ENCODE results near the gene SLC41A3.
"Not testable (repeated sequence)": the region's sequence is repeated elsewhere in the genome, so short reads cannot be mapped to it uniquely, and the experiment has no call there.

The SLC41A3 gene

DNA sequence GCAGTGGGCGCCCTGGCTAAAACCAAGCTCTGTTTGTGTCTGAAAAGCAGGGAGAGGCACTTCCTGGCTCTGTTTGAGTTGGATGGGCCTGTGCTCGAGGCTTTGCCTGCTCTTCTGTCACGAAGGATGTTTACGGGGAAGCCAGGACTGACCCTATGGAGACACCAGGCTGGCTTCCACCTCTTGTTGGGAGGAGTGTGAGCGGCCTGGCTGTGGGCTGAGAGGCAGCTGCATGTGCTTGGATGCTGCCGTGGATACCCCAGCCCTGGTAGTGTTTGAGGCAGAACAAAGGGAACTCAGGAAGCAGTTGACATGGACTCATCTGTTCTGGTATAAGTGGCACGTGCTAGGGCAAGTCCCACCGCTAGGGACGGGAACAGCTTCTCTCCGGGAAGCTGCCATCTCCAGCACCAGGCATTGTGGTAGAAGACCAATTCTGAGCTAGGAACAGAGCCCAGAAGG is 17.6 kb upstream of the SLC41A3 start:
- Histone ChIP-seq H3K27ac (no peak overlapping the region), H3K4me1 (no peaks in the 10 kb centered on the region), H3K4me2 (no peak overlapping the region), H3K4me3 (no peak overlapping the region), H3K36me3 (no peaks in the 10 kb centered on the region), H3K27me3 (no peaks in the 10 kb centered on the region), H3K9ac (no peak overlapping the region), H3K9me3 (peaks cover 25% of the 10 kb centered on the region), H4K20me1 (no peaks in the 10 kb centered on the region)
- TF ChIP-seq Cebpa-rat (IDR thresholded peaks at IDR 0.05): no peak

DNA sequence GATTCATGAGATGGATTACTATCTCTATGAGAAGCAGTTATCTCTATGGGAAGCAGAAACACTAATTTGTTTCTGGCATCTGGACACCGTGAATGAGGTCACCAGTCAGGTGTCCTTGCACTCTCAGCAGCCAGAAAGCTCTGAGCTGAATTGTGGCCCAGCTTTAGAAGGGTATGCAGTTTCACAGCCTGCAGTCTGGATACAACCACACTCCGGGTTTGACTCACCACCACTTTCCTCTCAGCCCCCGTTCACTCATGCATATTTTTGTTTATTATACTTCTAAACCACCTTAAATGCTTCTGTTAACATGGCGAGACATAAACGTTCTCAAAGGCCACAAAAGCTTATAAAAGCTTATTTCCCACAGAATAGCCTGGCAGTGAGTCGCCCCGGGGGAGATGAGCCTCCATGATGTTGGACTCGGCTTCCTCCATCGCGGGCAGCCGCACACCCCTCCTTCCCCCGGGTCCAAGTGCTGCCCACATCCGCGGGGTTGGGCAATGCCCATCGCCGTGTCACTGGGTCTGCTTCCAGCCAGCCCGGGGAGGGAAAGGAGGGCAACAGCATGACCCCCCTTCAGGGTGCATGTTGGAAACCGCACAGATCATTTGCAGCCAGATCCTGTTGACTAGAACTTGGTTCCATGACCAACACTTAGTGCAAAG is 16.8 kb upstream of the SLC41A3 start:
- TF ChIP-seq Cebpa-rat (IDR thresholded peaks at IDR 0.05): no peak

GRCh38 chr3:126100269-126100633 is 16.3 kb upstream of the SLC41A3 start:
- Histone ChIP-seq H3K9ac (no peak overlapping the region), H3K36me3 (no peaks in the 10 kb centered on the region), H4K20me1 (no peaks in the 10 kb centered on the region), H3K4me3 (no peak overlapping the region), H3K27ac (no peak overlapping the region), H3K4me2 (no peak overlapping the region), H3K4me1 (no peaks in the 10 kb centered on the region), H3K9me3 (peaks cover 38% of the 10 kb centered on the region), H3K27me3 (no peaks in the 10 kb centered on the region)
- TF ChIP-seq Cebpa-rat (IDR thresholded peaks at IDR 0.05): no peak

More for the DNA sequence above, 16.8 kb upstream of the SLC41A3 start:
- Histone ChIP-seq H3K9ac (no peak overlapping the region), H3K27ac (no peak overlapping the region), H3K4me3 (no peak overlapping the region), H3K27me3 (no peaks in the 10 kb centered on the region), H3K36me3 (no peaks in the 10 kb centered on the region), H3K4me2 (no peak overlapping the region), H3K9me3 (peaks cover 33% of the 10 kb centered on the region), H3K4me1 (no peaks in the 10 kb centered on the region), H4K20me1 (no peaks in the 10 kb centered on the region)

DNA sequence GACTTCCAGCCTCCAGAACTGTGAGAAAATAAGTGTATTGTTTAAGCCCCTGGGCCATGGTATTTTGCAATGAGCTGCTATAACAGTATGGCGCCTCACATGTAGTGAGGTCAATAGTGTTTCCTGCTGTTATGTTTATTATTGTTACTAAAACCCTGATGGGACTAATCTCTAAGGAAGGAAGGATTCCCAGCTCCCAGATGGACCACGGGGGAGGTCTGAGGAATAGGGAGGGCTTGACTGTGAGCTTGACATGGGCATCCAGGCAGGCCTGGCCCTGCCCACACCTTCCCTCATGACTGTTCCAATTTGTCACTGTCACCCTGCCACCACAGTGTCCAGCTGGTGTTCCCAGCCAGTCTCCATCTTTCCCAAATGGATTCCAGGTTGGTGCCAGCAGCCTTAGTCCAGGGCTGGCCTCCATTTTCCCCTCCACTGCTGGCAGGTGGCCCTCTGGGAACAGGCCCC is 14.5 kb upstream of the SLC41A3 start:
- no peaks in the 10 kb centered on the region for H3K4me1 ChIP-seq
- no peak overlapping the region for H3K27ac ChIP-seq
- H4K20me1 ChIP-seq: no peaks in the 10 kb centered on the region
- peaks cover 47% of the 10 kb centered on the region for H3K9me3 ChIP-seq
- no peaks in the 10 kb centered on the region for H3K27me3 ChIP-seq
- H3K4me2 ChIP-seq: no peak overlapping the region
- no peak for TF ChIP-seq Cebpa-rat (IDR thresholded peaks at IDR 0.05)
- no peak overlapping the region for H3K4me3 ChIP-seq
- no peaks in the 10 kb centered on the region for H3K36me3 ChIP-seq
- no peak overlapping the region for H3K9ac ChIP-seq

- H3K4me2 ChIP-seq: no peak overlapping the region
- no peaks in the 10 kb centered on the region for H4K20me1 ChIP-seq
- H3K36me3 ChIP-seq: no peaks in the 10 kb centered on the region
- H3K9ac ChIP-seq: no peak overlapping the region
- peaks cover 52% of the 10 kb centered on the region for H3K9me3 ChIP-seq
- no peaks in the 10 kb centered on the region for H3K4me1 ChIP-seq
- no peaks in the 10 kb centered on the region for H3K27me3 ChIP-seq
- no peak for TF ChIP-seq Cebpa-rat (IDR thresholded peaks at IDR 0.05)
- H3K27ac ChIP-seq: no peak overlapping the region
- H3K4me3 ChIP-seq: no peak overlapping the region
Measured at GRCh38 chr3:126097801-126098200, 13.9 kb upstream of the SLC41A3 start.

DNA sequence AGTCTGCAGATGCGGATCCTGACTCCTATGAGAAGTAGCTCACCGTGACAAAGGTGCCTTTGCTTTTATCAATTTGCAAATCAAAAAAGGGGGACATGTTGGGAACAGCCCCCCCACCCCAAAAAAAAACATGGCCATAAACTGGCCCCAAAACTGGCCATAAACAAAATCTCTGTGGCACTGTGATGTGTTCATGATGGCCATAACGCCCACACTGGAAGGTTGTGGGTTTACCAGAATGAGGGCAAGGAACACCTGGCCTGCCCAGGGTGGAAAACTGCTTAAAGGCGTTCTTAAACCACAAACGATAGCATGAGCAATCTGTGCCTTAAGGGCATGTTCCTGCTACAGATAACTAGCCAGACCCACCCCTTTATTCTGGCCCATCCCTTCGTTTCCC is 12.3 kb upstream of the SLC41A3 start:
- H3K27me3 ChIP-seq, H3K27ac ChIP-seq, H3K36me3 ChIP-seq, H3K9ac ChIP-seq, H4K20me1 ChIP-seq, H3K4me2 ChIP-seq, H3K4me3 ChIP-seq, H3K4me1 ChIP-seq: not testable (repeated sequence)
- H3K9me3 ChIP-seq: peaks cover 67% of the 10 kb centered on the region

GRCh38 chr3:126092128-126092527 is 8.2 kb upstream of the SLC41A3 start:
- H4K20me1 ChIP-seq, H3K36me3 ChIP-seq, H3K4me2 ChIP-seq, H3K4me1 ChIP-seq, H3K27me3 ChIP-seq, H3K27ac ChIP-seq, H3K9ac ChIP-seq, H3K4me3 ChIP-seq: not testable (repeated sequence)
- peaks cover 71% of the 10 kb centered on the region for H3K9me3 ChIP-seq

GRCh38 chr3:126087552-126088175 is 3.7 kb upstream of the SLC41A3 start:
- no peak overlapping the region for H3K4me3 ChIP-seq
- no peak overlapping the region for H3K27ac ChIP-seq
- H3K4me2 ChIP-seq: no peak overlapping the region
- peaks cover 51% of the 10 kb centered on the region for H3K9me3 ChIP-seq
- TF ChIP-seq Cebpa-rat (IDR thresholded peaks at IDR 0.05): no peak
- H3K36me3 ChIP-seq: no peaks in the 10 kb centered on the region
- H3K9ac ChIP-seq: no peak overlapping the region
- H4K20me1 ChIP-seq: no peaks in the 10 kb centered on the region
- H3K4me1 ChIP-seq: peaks cover 14% of the 10 kb centered on the region
- no peaks in the 10 kb centered on the region for H3K27me3 ChIP-seq

- no peaks in the 10 kb centered on the region for H4K20me1 ChIP-seq
- no peak overlapping the region for H3K4me3 ChIP-seq
- no peaks in the 10 kb centered on the region for H3K36me3 ChIP-seq
- H3K9ac ChIP-seq: no peak overlapping the region
- peaks cover 33% of the 10 kb centered on the region for H3K9me3 ChIP-seq
- no peak overlapping the region for H3K4me2 ChIP-seq
- no peak overlapping the region for H3K27ac ChIP-seq
- no peaks in the 10 kb centered on the region for H3K27me3 ChIP-seq
- TF ChIP-seq Cebpa-rat (IDR thresholded peaks at IDR 0.05): no peak
- H3K4me1 ChIP-seq: peaks cover 16% of the 10 kb centered on the region
Measured at GRCh38 chr3:126085841-126086240, 1.9 kb upstream of the SLC41A3 start.

DNA sequence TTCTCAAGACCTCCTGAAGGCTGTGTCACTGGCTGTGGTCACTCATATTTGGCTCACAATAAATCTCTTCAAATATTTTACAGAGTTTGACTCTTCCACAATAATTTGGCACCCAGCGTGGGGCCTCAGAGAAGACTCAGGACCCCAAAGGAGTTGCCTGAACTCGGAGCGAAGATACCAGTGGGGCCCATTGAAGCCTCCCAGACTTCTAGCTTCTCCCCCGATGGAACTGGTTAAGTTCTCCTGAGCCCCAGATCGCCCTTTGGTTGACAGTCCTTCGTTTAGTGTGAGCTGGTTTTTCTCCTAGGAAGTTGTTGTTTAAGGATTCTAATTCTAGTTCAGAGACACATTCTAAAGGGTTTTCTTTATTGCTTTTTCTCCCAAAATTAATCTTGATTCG is 1.4 kb upstream of the SLC41A3 start:
- Histone ChIP-seq H3K27me3 (no peaks in the 10 kb centered on the region), H3K36me3 (no peaks in the 10 kb centered on the region), H3K4me2 (no peak overlapping the region), H3K27ac (no peak overlapping the region), H3K4me3 (no peak overlapping the region), H3K9ac (no peak overlapping the region), H3K4me1 (peaks cover 16% of the 10 kb centered on the region), H4K20me1 (no peaks in the 10 kb centered on the region), H3K9me3 (peaks cover 29% of the 10 kb centered on the region)
- TF ChIP-seq Cebpa-rat (IDR thresholded peaks at IDR 0.05): no peak

Measured in BLaER1 (cell line).